DOHH2 (cell line): ENCODE results near the gene NEAT1.

Source experiments
- CTCF ChIP-seq: fragments of 200-600 bp; sonication (generic); IDR thresholded peaks from one replicate; pipeline ENCODE4 v1.5.1; 2014; ENCODE audit warnings: antibody characterized with exemption, mild to moderate bottlenecking, low read depth, low read length; ENCODE audit not compliant: poor library complexity, severe bottlenecking
- EZH2phosphoT487 ChIP-seq: fragments of 200-600 bp; sonication (generic); IDR thresholded peaks from 2 replicates; pipeline ENCODE4 v1.6.1; 2017; ENCODE audit warnings: borderline replicate concordance, mild to moderate bottlenecking, antibody characterized with exemption, low read length, moderate library complexity, mixed read lengths

DNA sequence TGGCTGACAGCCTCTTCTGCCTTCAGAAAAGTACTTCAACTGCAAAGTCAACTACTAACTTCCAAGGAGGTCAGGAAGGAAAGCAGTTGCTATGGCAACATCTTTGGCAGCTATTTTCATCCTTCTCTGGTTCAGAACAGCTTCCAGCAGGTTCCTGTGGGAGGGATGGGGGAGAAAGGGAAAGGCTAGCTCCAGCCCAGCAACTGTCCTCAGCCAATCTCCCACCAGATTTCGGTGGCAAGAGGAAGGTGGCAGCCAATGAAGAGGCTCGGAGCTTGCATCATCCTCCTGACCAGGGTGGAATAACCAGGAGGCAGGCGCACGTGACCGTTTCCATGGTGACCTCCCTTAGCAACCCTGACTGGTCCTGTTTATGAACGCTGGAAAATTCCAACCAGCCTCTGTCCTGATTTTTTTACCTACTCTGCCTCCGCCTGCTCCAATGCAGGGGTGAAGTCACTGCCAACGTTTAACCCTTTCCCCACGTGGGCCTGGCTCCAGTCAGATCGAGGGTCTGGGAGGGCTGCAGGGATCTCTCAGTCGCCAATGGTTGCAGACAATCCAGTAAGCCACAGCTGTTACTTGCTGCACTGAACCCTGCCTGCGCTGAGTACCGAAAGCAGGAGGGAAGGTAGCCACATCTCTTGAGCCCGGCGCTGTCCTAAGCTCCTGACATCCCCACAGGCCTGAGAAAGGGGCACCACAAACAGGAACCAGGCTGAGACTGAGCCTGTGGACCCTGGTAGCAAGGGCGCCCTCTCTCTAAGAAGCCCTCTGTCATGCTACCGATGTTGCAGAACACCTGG lies 65.1 kb downstream of the NEAT1 start:
- TF ChIP-seq CTCF (peak; percentile 54), EZH2phosphoT487 (no peak)
